ENCODE measurements around the gene ZNF564. TPM values are rescaled to one million over a fixed set of nuclear protein-coding genes. Genes with fewer than 3 reads are reported as not detected.

ZNF564 gene
- total and polyA plus RNA-seq, 2 of the 13 experiments (the other 11 are each of a cell fraction or from before 2014, with no cell fraction given), result 2.3 to 11.1 TPM

DNA sequence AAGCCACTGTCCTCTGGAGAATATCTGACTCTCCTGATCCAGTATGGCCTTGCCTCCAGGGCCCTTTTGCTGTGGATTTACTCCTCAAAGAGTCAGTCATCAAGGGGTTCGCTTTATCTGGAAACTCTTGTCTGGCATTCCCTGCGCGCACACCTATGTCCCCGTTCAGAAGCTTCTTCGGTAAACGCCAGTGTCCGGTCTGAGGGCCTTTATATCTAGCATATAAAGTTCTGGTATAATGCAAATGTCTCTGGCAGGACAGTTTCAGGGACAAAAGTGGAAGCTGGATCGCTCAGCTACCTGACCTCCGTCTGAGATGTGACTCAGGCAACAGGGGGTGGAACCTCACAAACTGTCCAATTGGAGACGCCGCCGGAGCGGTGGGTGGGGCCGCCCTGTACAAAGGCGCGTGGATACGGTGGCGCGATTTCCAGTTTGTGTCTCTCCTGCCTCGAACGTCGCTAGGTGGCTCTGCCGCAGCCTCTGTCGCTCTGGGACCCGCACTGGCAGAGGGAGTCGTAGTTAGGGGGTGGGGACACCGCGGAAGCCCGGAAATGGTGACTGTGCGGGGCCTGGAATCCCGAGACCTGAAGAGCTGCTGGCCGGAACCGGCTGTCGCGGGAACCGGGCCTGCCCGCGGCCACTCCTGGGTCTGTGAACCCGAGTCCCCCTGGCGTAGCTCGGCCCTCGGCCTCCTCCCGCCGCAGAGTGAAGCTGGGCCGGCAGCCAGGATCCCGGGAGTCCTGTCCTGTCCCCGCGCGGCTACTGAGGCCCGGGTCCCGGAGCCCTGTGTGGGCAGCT lies 56.1 kb downstream of the ZNF564 start:
- H3K36me3 ChIP-seq (replicated peaks in 1 of 2; ENCODE audit: control insufficient read depth in 1 of 2, insufficient read depth in 2 of 2, low read length in 2 of 2), result no peaks in the 10 kb centered on the region
- H3K4me2 ChIP-seq (ENCODE audit: low read depth, low read length), result peak overlapping the region; percentile 91
- H4K20me1 ChIP-seq (ENCODE audit: insufficient read depth, low read length), result no peaks in the 10 kb centered on the region
- peak; percentile 94 for ATAC-seq
- WGBS (ENCODE audit: low lambda C conversion rate), result 0% methylated on average over 13 of the region's 51 CpGs
- peak; percentile 95 for DNase-seq (ENCODE audit: low spot score)
- peak overlapping the region; percentile 87 to 94 (median 91) for H3K4me3 ChIP-seq (replicated peaks in 1 of 3; ENCODE audit: insufficient read depth in 1 of 3, low read depth in 2 of 3, low read length in 3 of 3)
- H2AFZ ChIP-seq (ENCODE audit: low read length), result peak overlapping the region; percentile 89
- no TSS peak for BruUV-seq (replicated peaks)
- no peaks in the 10 kb centered on the region for H3K9me3 ChIP-seq (ENCODE audit: low read length)
- peak overlapping the region; percentile 92 for H3K9ac ChIP-seq (ENCODE audit: insufficient read depth, low read depth, low read length)
- intact Hi-C loops (cut with micrococcal nuclease; ENCODE audit: unreplicated experiment) (loop anchor here (5.0 kb wide), 1 partner anchor 203 kb away; the partner anchor contains the start of gene ZNF44), in situ Hi-C loops (cut with HindIII; ENCODE audit: extremely low pct_ligation_motif_present, low pct_unique_long_range_greater_than_20kb) (no loop called here)
- H3K4me1 ChIP-seq (ENCODE audit: insufficient read depth, low read length), result peaks cover 29% of the 10 kb centered on the region
- H3K27ac ChIP-seq (ENCODE audit: extremely low read length, insufficient read depth, low read length), result peak overlapping the region; percentile 90
- H3K79me2 ChIP-seq (ENCODE audit: insufficient read depth, low read length), result no peaks in the 10 kb centered on the region
- ChIA-PET CTCF (ENCODE audit: low intra/inter-chr PET ratio, low total read pairs) (no interaction called here), POLR2A (interaction anchor here (0.6 to 3.2 kb wide), 24 partner anchors 9 to 355 kb away, joined by 3 to 62 read pairs (median 4); partner anchors contain the start of genes GET3, ZNF136, ZNF20 and ZNF44)
- no peaks in the 10 kb centered on the region; a peak in 1 of 5 replicates for H3K27me3 ChIP-seq (ENCODE audit: control insufficient read depth in 1 of 2, insufficient read depth in 2 of 2, low read length in 2 of 2)
- peak; percentile 61 for FAIRE-seq
- TF ChIP-seq ERF (CRISPR knock-in tag; IDR thresholded peaks at IDR 0.05) (peak; percentile 96), ZNF777 (CRISPR knock-in tag; IDR thresholded peaks at IDR 0.05) (no peak), MIER3 (CRISPR knock-in tag; IDR thresholded peaks at IDR 0.05; ENCODE audit: borderline replicate concordance) (peak; percentile 79), BRCA1 (CRISPR knock-in tag; IDR thresholded peaks at IDR 0.05) (no peak), POLR2AphosphoS5 (IDR thresholded peaks at IDR 0.05; ENCODE audit: low read depth, low read length) (peak; percentile 95), ZIK1 (CRISPR knock-in tag; IDR thresholded peaks at IDR 0.05; ENCODE audit: borderline replicate concordance, low read depth) (peak; percentile 72; the same call in 1 of the 2 replicates), ZNF570 (CRISPR knock-in tag; IDR thresholded peaks at IDR 0.05; ENCODE audit: borderline replicate concordance) (no peak), TCF7 (IDR thresholded peaks at IDR 0.05; ENCODE audit: low read depth) (no peak), NBN (conservative IDR thresholded peaks at IDR 0.05) (no peak), KMT2A (CRISPR knock-in tag; IDR thresholded peaks at IDR 0.05) (peak; percentile 74), SNRNP70 (IDR thresholded peaks at IDR 0.05; ENCODE audit: low read depth, low read length) (no peak), RAD21 (CRISPR knock-in tag; IDR thresholded peaks at IDR 0.05) (peak; percentile 75), MED1 (CRISPR knock-in tag; IDR thresholded peaks at IDR 0.05) (peak; percentile 75), SIN3A (IDR thresholded peaks at IDR 0.05; ENCODE audit: borderline replicate concordance, low read depth, low read length) (peak; percentile 95; the same call in 1 of the 2 replicates), PHF5A (CRISPR knock-in tag; IDR thresholded peaks at IDR 0.05; ENCODE audit: low read depth, unreplicated experiment) (peak; percentile 79), RFX5 (IDR thresholded peaks at IDR 0.05; ENCODE audit: low read depth, low read length) (0 out of 2 replicates have a peak, but pooled peaks have one; percentile 33), AKAP8 (CRISPR knock-in tag; IDR thresholded peaks at IDR 0.05) (peak; percentile 47; the same call in 1 of the 2 replicates), ZFP36L1 (CRISPR knock-in tag; IDR thresholded peaks at IDR 0.05) (peak; percentile 83)
- TF ChIP-seq, protein P1, sequence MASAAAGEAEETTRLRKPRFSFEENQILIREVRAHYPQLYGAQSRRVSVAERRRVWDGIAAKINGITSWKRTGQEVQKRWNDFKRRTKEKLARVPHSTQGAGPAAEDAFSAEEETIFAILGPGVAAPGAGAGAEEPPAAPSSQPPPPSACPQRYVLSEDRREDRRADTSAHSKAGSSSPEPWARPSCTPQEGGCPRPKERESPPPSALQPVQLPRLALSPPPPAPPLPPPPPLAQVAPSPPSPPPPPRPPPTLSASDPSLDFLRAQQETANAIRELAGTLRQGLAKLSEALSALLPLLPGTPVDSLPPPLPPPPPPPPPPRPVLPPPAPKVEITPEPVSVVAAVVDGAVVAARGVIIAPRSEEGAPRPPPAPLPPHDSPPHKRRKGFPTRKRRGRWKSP (CRISPR knock-in tag; IDR thresholded peaks at IDR 0.05), result peak; percentile 74; the same call in 1 of the 2 replicates
- TF ChIP-seq, protein P2, sequence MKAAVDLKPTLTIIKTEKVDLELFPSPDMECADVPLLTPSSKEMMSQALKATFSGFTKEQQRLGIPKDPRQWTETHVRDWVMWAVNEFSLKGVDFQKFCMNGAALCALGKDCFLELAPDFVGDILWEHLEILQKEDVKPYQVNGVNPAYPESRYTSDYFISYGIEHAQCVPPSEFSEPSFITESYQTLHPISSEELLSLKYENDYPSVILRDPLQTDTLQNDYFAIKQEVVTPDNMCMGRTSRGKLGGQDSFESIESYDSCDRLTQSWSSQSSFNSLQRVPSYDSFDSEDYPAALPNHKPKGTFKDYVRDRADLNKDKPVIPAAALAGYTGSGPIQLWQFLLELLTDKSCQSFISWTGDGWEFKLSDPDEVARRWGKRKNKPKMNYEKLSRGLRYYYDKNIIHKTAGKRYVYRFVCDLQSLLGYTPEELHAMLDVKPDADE (CRISPR knock-in tag; IDR thresholded peaks at IDR 0.05), result no peak
- TF ChIP-seq, protein P3, sequence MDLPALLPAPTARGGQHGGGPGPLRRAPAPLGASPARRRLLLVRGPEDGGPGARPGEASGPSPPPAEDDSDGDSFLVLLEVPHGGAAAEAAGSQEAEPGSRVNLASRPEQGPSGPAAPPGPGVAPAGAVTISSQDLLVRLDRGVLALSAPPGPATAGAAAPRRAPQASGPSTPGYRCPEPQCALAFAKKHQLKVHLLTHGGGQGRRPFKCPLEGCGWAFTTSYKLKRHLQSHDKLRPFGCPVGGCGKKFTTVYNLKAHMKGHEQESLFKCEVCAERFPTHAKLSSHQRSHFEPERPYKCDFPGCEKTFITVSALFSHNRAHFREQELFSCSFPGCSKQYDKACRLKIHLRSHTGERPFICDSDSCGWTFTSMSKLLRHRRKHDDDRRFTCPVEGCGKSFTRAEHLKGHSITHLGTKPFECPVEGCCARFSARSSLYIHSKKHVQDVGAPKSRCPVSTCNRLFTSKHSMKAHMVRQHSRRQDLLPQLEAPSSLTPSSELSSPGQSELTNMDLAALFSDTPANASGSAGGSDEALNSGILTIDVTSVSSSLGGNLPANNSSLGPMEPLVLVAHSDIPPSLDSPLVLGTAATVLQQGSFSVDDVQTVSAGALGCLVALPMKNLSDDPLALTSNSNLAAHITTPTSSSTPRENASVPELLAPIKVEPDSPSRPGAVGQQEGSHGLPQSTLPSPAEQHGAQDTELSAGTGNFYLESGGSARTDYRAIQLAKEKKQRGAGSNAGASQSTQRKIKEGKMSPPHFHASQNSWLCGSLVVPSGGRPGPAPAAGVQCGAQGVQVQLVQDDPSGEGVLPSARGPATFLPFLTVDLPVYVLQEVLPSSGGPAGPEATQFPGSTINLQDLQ (CRISPR knock-in tag; IDR thresholded peaks at IDR 0.05), result no peak
